GM12872 (cell line): Measurements from ENCODE around the gene PANK1.

ENCODE experiments used
- TF ChIP-seq, protein P1 (sequence below): IDR thresholded peaks from 3 replicates; pipeline ENCODE4 v1.5.1; 2011; ENCODE audit warnings: low read depth, mild to moderate bottlenecking, low read length, moderate library complexity; ENCODE audit not compliant: insufficient read depth

The PANK1 gene

GRCh38 chr10:89563311-89563710, 81.7 kb downstream of the PANK1 start:
- TF ChIP-seq, protein P1, sequence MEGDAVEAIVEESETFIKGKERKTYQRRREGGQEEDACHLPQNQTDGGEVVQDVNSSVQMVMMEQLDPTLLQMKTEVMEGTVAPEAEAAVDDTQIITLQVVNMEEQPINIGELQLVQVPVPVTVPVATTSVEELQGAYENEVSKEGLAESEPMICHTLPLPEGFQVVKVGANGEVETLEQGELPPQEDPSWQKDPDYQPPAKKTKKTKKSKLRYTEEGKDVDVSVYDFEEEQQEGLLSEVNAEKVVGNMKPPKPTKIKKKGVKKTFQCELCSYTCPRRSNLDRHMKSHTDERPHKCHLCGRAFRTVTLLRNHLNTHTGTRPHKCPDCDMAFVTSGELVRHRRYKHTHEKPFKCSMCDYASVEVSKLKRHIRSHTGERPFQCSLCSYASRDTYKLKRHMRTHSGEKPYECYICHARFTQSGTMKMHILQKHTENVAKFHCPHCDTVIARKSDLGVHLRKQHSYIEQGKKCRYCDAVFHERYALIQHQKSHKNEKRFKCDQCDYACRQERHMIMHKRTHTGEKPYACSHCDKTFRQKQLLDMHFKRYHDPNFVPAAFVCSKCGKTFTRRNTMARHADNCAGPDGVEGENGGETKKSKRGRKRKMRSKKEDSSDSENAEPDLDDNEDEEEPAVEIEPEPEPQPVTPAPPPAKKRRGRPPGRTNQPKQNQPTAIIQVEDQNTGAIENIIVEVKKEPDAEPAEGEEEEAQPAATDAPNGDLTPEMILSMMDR = no peak

GRCh38 chr10:89556600-89556999, 88.4 kb downstream of the PANK1 start:
- TF ChIP-seq, protein P1 = no peak

DNA sequence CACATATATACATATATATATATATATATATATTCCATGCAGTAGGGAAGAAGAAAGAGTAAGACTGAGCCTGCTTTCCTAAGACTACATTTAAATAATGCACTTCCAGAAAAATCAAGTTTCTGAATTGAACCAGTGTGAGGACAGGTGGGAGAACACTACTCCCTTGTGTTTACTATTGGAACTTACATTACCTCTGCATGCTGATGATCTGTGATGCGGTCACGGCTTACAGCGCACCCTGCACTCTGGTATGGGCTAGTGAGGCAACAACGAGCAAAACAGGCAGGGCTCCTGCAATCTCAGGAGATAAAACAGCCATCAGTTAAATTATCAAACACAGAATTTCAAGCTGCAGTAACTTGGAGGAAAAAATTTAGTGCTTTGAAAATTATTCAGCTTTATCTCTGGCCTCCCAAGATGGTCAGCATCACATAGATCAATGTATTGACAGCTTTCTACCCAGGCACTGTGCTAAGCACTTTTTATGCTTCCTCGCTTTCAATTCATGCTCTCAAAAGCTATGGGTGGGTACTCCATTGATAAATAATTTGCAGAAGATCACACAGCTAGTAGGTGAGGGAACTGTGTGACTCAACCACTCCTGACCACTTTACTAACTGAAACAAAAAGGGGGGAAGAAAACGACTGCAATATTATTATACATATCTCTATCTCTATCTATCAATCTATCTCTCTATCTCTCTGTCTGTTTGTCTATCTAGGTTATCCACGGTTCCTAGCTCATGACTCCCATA, 89.2 kb downstream of the PANK1 start:
- TF ChIP-seq, protein P1 = peak; percentile 12; the same call in 1 of the 3 replicates

GRCh38 chr10:89554433-89554832, 90.6 kb downstream of the PANK1 start:
- TF ChIP-seq, protein P1 = no peak

GRCh38 chr10:89553064-89553734, 91.8 kb downstream of the PANK1 start:
- TF ChIP-seq, protein P1 = no peak

- TF ChIP-seq, protein P1 = no peak
Measured at GRCh38 chr10:89552213-89552612, 92.8 kb downstream of the PANK1 start.

DNA sequence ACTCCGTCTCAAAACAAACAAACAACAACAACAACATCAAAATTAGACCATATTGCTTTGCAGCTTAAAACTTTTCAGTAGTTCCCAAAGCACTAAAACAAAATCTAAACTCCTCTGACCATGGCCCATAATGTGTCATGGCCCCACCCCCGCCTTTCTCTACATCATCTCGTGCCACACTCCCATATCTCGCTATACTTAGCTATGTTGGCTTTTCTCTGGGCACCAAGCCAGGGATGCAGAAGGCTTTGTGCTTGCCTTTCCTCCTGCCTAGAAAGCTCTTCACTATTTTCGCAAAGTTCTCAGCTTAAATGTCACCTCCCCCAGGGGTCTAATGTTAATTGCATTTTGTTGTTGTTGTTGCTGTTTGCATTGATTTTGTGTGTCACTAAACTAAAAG, 94.5 kb downstream of the PANK1 start:
- TF ChIP-seq, protein P1 = no peak
